Activated T-cell treated with anti-CD3 and anti-CD28 coated beads, Interleukin-2, amount 50 U/mL, for 48 hours (primary cell): ENCODE data around the gene ARPP21.

Source experiments
- DNase-seq, 2 experiments: peaks; one replicate each; pipeline ENCODE4 v3.0.0-alpha.2; 2020

ARPP21 gene

DNA sequence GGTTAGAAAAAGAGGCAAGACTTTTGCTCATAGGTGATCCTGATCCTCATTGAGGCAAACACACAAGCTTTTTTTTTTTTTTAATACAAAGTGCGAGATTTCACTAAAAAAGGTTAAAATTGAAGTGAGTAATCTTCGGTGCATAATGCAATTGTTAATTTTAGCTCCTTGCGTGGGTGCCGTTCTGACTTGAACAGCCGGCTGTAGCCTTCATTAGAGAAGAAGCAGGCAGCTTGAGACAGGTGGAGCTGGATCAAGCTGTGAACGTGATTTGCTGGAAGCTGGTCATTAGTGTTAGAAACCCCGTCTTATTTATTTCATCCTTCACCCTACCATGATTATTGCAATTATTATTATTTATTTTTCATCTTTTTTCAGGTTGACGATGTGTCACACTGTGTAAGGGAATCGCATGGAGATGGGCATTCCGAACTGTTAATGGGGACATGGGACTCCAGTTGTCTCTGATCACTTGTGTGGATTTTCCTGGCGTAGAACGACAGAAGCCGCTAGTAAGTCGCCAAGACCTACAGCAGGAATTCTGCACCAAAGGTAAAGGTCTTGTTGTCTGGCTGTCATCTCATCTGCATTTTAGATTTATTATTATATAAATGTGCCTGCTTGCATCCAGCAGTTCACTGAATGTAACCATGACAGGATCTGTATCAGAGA is 40.2 kb downstream of the ARPP21 start:
- DNase-seq: no peak

DNA sequence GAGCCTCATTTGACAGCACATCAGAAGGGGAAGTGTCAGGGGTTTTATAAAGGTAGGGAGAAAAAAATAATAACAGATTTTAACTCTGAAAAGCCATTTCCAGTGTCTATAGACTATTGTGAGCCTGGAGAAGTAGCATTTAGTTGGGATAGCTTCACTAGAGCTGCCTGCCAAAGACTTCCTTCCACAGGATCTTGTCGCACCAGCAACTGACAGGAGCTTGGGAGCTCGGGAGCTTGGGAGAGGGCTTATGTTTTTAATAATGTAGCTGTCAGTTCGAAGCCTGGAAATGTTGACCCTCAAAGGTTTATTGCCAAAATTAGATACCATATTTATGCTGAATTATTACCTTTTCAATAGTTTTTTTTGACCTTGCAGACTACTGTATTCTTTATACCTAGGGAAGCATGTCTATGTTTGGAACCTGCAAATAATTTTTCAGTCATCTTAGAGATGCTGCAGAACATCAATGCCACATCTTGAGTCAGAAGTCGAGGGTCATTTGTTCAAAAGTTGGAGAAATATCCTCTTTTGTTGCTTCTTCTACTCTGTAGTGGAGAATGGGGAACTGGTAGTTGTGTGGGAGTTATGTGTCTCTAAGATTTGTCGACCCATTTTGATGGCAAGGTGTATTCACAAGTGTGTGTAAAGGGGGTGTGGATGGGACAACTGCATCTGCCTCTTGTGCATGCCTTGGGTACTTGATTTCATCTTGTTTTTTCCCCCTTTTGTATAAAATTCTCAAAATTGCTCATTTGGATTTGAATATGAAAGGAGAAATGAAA is 41.7 kb downstream of the ARPP21 start:
- no peak for DNase-seq

GRCh38 chr3:35685153-35685552 is 45.8 kb downstream of the ARPP21 start:
- no peak for DNase-seq

- DNase-seq: no peak
Observed at GRCh38 chr3:35688826-35689225, 49.5 kb downstream of the ARPP21 start.

- DNase-seq: no peak
Observed at GRCh38 chr3:35690271-35690670, 50.9 kb downstream of the ARPP21 start.

DNA sequence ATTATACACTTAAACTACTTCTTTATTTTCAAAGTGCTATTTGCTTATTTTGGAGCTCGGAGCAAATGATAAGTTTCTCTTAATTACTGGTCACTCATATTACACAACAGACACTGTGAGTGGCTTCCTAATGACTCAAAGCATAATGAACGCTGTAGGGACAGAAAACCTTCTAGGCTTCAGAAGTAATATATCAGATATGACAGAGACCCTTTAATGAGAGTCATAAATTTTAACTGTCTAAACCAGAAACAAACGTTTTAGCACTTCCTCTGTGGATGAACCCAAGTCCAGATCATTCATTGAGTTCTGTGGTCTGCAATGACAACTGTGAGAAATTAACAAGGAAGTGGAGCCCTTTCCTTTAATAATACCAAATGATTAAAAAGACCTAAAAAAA is 66.6 kb downstream of the ARPP21 start:
- no peak for DNase-seq

GRCh38 chr3:35707904-35708303 is 68.6 kb downstream of the ARPP21 start:
- DNase-seq: no peak

DNA sequence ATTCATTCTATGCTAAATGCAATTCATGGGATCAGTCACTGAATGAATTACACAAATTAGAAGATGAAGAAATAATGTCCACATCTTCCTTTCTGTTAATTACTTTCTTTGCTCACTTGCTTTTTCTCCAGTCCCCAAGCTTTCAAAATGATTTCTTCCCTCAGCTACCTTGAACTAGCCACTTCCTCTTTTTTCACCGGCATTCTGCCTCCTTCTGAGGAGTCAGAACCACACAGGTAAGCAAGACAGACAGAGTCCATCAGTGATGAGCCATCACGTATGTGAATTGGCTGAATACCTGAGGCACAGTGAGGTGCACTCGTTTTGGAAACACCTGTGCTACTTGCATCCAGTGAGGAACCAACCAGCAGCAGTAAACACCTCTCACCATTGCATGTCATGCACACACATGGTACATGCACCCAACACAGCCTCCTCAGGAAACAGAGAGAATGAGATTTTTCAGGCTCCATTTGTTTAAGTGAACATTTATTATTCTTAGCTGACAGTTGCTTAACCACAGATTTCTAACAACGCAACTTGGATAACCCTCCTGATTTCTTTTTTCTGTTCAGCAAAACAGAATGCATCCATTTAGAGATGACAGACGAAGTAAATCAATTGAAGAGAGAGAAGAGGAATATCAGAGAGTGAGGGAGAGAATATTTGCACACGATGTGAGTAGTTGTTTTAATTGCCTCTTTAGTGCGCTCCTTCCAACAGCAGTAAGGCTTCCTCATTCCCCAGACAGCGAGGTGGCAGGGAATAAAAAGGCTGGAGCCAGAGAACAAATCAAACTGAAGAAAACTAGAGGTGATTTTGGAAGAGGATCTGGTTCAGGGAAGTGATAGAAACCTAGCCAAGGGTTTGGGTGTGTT is 69.3 kb downstream of the ARPP21 start:
- DNase-seq: no peak

- DNase-seq: no peak
Observed at GRCh38 chr3:35709691-35710090, 70.4 kb downstream of the ARPP21 start.

DNA sequence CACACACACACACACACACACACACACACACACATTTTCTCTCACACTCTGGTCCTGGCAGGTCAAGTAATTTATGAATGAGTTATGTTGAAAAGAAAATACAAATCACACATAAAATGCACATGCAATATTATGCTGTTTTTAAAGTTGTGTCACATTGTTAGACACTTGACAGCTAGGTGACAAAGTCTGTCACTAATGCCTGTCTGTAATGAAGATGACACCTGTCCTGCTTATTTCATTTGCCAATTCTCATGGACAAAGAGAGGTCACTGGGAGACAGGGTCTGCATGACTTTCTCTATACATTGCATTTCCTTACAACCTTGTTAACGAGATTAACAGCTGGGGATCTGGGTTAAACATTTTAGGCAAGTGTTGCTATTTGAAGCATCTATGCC is 71.2 kb downstream of the ARPP21 start:
- no peak for DNase-seq

DNA sequence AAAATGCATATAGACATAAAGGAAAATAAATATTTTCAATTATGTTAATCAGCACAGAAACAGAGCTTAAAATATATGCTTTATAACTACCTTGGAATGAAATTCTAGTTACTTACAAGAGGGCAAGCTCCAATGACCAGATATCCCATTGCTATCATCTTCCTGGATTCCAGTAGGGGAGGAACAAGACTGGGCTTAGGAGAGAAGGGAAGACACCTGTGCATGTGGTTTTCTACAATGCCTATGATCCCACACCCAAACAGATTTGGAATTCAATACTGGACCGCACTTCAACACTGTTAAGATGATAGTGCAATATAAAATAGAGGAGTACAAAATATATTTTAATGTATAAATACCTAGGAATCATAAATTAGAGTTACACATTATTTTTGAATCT is 79.6 kb downstream of the ARPP21 start:
- no peak for DNase-seq

GRCh38 chr3:35721628-35722027 is 82.3 kb downstream of the ARPP21 start:
- no peak for DNase-seq

GRCh38 chr3:35722902-35723301 is 83.6 kb downstream of the ARPP21 start:
- DNase-seq: no peak

DNA sequence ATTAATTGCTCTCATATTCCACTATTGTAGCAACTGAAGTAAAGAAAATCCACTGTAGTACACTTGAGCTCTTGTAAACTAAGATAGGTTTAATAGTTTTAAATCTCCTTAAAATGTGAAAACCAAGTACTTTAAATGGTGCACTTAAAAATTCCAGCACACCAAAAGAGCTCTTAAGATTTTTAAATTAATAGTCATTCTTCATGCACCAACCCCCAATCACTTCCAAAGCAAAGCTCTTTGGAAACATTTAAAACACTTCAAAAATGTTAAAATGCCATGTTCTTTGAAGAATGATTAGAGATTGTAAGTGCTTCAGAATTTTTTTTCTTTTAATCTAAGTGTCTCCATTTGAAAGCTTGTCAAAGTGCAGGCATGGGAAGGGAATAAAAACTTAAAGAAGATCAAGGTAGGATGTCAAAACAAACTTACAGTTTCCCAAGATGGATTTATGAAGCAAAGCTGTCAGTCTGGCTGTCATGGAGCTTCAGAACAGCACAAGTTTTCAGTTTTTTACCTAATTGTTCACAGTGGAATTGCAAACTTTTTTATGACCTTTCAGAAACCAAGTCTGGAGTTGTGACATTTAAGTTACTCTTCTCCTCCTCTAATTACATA is 84.3 kb downstream of the ARPP21 start:
- DNase-seq: no peak

GRCh38 chr3:35724106-35724505 is 84.8 kb downstream of the ARPP21 start:
- DNase-seq: no peak

GRCh38 chr3:35727179-35727578 is 87.9 kb downstream of the ARPP21 start:
- DNase-seq: no peak

- no peak for DNase-seq
Observed at GRCh38 chr3:35733341-35733740, 94.0 kb downstream of the ARPP21 start.

DNA sequence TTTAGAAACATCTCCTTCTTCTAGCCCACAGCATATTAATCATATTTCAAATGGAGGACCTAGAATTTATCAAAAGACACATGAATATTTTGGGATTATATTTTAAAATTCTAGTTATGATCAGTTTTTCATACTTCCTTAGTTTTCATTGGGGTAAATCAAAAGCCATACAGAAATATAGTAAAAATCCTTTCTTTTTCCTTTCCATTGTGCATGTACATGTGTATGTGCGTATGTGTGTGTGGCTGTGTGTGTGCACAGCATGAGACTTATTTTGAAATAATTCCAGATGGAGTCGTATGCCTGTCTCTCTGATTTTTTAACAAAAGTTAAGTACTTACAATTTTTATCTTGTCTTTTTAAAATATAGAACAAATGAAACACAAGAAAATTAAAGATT is 94.5 kb downstream of the ARPP21 start:
- DNase-seq: no peak

DNA sequence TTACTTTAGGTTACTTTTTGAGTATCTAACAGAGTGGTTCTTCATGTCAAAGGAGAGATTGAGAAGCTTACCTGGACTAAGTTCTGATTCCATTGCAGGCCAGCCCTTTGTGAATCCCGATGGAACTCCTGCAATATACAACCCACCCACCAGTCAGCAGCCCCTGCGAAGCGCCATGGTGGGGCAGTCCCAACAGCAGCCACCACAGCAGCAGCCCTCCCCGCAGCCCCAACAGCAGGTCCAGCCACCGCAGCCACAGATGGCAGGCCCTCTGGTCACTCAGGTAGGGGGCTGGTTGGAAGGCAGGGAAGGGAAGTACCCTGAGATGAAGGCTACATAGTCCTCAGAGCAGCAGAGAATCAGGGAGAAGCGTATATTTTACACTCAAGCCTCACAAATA is 97.8 kb downstream of the ARPP21 start:
- DNase-seq: no peak

- DNase-seq: no peak
Observed at GRCh38 chr3:35737527-35737926, 98.2 kb downstream of the ARPP21 start.

GRCh38 chr3:35737934-35738706 is 98.8 kb downstream of the ARPP21 start:
- DNase-seq: no peak

DNA sequence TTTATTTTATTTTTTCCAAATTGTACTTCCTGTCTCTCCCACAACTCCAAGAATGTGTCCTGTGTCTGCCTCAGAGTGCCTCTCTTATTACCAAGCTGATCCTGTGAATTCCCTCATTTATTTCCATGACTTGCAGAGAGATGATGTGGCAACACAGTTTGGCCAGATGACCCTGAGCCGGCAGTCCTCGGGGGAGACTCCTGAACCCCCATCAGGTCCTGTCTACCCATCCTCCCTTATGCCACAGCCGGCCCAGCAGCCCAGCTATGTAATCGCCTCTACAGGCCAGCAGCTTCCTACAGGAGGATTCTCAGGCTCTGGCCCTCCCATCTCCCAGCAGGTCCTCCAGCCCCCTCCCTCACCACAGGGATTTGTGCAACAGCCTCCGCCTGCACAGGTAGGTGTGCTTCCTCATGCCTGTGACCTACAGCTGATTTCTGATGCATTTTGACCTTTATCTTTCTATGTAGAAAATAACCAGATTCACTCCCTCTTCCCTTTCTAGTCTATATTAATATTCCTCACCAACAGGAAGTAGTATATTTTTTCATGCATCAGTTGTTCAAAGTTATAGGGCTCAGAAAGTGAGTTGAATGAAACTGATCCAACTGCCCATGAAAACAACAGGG is 100.0 kb downstream of the ARPP21 start:
- DNase-seq: no peak
